Hepatocyte (in vitro differentiated cells): ENCODE data around the gene CAPN15. TPM values are rescaled to one million over a fixed set of nuclear protein-coding genes. Genes with fewer than 3 reads are reported as not detected.

Source experiments
- DNase-seq: peaks from one replicate; pipeline ENCODE4 v3.0.0-alpha.2; 2016; ENCODE audit warnings: low spot score
- H2AFZ ChIP-seq: fragments of 200-600 bp; sonication (generic); 2 replicates; pipeline ENCODE4 v1.6.0; 2016; ENCODE audit warnings: antibody characterized with exemption, mild to moderate bottlenecking
- H3K27ac ChIP-seq: fragments of 200-600 bp; sonication (generic); 2 replicates; pipeline ENCODE4 v1.5.1; 2016; ENCODE audit warnings: mild to moderate bottlenecking
- H3K27me3 ChIP-seq: fragments of 200-600 bp; sonication (generic); 2 replicates; pipeline ENCODE4 v1.6.1; 2016
- H3K36me3 ChIP-seq: fragments of 200-600 bp; sonication (generic); replicated peaks from 2 replicates; pipeline ENCODE4 v1.5.1; 2016; ENCODE audit warnings: low read depth; ENCODE audit not compliant: insufficient read depth
- H3K4me1 ChIP-seq: fragments of 200-600 bp; sonication (generic); 2 replicates; pipeline ENCODE4 v1.5.1; 2016; ENCODE audit warnings: mild to moderate bottlenecking, moderate library complexity; ENCODE audit not compliant: insufficient read depth
- H3K4me2 ChIP-seq: fragments of 200-600 bp; sonication (generic); 2 replicates; pipeline ENCODE4 v1.6.0; 2016
- H3K4me3 ChIP-seq: fragments of 200-600 bp; sonication (generic); 2 replicates; pipeline ENCODE4 v1.5.1; 2016; ENCODE audit warnings: mild to moderate bottlenecking
- H3K79me2 ChIP-seq: fragments of 200-600 bp; sonication (generic); 2 replicates; pipeline ENCODE4 v1.6.0; 2017; ENCODE audit warnings: mild to moderate bottlenecking
- H3K9me2 ChIP-seq: fragments of 200-600 bp; sonication (generic); replicated peaks from 2 replicates; pipeline ENCODE4 v1.6.0; 2017; ENCODE audit warnings: mild to moderate bottlenecking; ENCODE audit not compliant: insufficient read depth
- H3K9me3 ChIP-seq: fragments of 200-600 bp; sonication (generic); 2 replicates; pipeline ENCODE4 v1.5.1; 2016; ENCODE audit warnings: low read depth, mild to moderate bottlenecking
- H4K20me1 ChIP-seq: fragments of 200-600 bp; sonication (generic); 2 replicates; pipeline ENCODE4 v1.6.0; 2016; ENCODE audit warnings: mild to moderate bottlenecking; ENCODE audit not compliant: insufficient read depth, poor library complexity, severe bottlenecking
- EZH2 ChIP-seq: fragments of 200-600 bp; sonication (generic); IDR thresholded peaks from 2 replicates; pipeline ENCODE4 v1.6.1; 2016; ENCODE audit warnings: antibody characterized with exemption, mild to moderate bottlenecking, borderline replicate concordance
- WGBS: methylation state at CpG from one replicate; pipeline ENCODE4 v1.1.6; 2016; ENCODE audit warnings: low lambda C conversion rate; ENCODE audit errors: missing lambda C conversion rate; 5-methylcytosine and 5-hydroxymethylcytosine counted together
- polyA plus RNA-seq: library from polyadenylated mRNA; unstranded; fragments of >200 nt; fragmentation: Nextera tagmentation; extraction: Ambion mirVana; gene quantifications from 2 replicates; pipeline ENCODE4 v1.2.1, GENCODE V29; 2016
- total RNA-seq: library from RNA; depleted of rRNA; stranded (reverse); fragments of >200 nt; gene quantifications from 2 replicates; pipeline ENCODE4 v1.2.3, GENCODE V29; 2014
- TF ChIP-seq, protein P1 (sequence below): fragments of 200-600 bp; sonication (generic); IDR thresholded peaks from 2 replicates; pipeline ENCODE4 v1.5.1; 2016; ENCODE audit warnings: antibody characterized with exemption, mild to moderate bottlenecking; ENCODE audit not compliant: poor library complexity

Gene CAPN15
- total and polyA plus RNA-seq, 2 experiments from 2014 or later, result 41.7 to 42.7 TPM

GRCh38 chr16:588889-589657, 61.6 kb downstream of the CAPN15 start:
- H3K79me2 ChIP-seq, result peaks cover 50% of the 10 kb centered on the region
- H3K4me2 ChIP-seq, result peak overlapping the region; percentile 98
- H2AFZ ChIP-seq, result peak overlapping the region; percentile 76

DNA sequence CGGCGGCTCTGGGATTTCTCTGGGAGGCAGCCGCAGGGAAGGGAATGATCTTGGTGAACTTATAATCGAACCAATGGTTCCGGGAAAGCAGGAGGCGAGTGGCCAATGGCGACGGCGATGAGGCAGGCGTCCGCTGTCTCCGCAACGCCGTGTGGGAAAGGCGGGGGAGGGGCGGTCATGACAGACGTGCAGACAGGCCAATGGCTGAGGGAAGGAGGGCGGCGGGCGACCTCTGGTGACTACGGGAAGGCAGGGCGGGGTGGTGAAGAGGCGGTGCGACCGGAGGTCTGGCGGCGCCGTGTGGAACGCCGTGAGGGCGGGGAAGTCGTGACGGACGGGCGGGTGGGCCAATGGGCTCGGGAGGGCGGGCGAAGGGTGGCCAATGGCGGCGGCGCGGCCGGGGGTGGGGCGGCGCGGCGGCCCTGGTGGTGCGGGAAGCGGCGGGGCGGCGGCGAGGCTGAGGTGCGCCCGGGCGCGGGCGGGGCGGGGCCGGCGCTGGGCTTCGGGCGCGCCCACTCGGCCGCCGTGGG, 62.2 kb downstream of the CAPN15 start, which contains the start of gene RAB40C:
Gene RAB40C (plus strand): TSS at position 409 of the 530 bp plus-strand sequence. CDS start 226 bp downstream, outside the sequence.
- peaks cover 12% of the 10 kb centered on the region for H4K20me1 ChIP-seq
- H3K36me3 ChIP-seq, result no peaks in the 10 kb centered on the region
- WGBS, result 0% methylated on average over 13 of the region's 67 CpGs
- no peak for TF ChIP-seq EZH2
- TF ChIP-seq, protein P1, sequence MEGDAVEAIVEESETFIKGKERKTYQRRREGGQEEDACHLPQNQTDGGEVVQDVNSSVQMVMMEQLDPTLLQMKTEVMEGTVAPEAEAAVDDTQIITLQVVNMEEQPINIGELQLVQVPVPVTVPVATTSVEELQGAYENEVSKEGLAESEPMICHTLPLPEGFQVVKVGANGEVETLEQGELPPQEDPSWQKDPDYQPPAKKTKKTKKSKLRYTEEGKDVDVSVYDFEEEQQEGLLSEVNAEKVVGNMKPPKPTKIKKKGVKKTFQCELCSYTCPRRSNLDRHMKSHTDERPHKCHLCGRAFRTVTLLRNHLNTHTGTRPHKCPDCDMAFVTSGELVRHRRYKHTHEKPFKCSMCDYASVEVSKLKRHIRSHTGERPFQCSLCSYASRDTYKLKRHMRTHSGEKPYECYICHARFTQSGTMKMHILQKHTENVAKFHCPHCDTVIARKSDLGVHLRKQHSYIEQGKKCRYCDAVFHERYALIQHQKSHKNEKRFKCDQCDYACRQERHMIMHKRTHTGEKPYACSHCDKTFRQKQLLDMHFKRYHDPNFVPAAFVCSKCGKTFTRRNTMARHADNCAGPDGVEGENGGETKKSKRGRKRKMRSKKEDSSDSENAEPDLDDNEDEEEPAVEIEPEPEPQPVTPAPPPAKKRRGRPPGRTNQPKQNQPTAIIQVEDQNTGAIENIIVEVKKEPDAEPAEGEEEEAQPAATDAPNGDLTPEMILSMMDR, result no peak
- no peaks in the 10 kb centered on the region for H3K9me3 ChIP-seq
- H3K79me2 ChIP-seq, result peaks cover 57% of the 10 kb centered on the region
- peak; percentile 100 for DNase-seq
- H3K9me2 ChIP-seq, result no peaks in the 10 kb centered on the region
- no peaks in the 10 kb centered on the region for H3K27me3 ChIP-seq
- H2AFZ ChIP-seq, result peak within 1 kb of the TSS; percentile 76
- peak within 1 kb of the TSS; percentile 98 for H3K27ac ChIP-seq
- H3K4me2 ChIP-seq, result peak within 1 kb of the TSS; percentile 98
- H3K4me1 ChIP-seq, result peaks cover 41% of the 10 kb centered on the region
- H3K4me3 ChIP-seq, result peak within 1 kb of the TSS; percentile 96

More at GRCh38 chr16:588889-589657, 61.6 kb downstream of the CAPN15 start:
- Histone ChIP-seq H3K36me3 (no peaks in the 10 kb centered on the region), H3K9me3 (no peaks in the 10 kb centered on the region), H3K4me3 (peak overlapping the region; percentile 96), H3K27me3 (no peaks in the 10 kb centered on the region), H3K9me2 (no peaks in the 10 kb centered on the region), H3K4me1 (peaks cover 37% of the 10 kb centered on the region), H3K27ac (peak overlapping the region; percentile 98), H4K20me1 (peaks cover 8% of the 10 kb centered on the region)
- WGBS, result 0% methylated on average over 43 of the region's 107 CpGs
- TF ChIP-seq, protein P1, result no peak
- DNase-seq, result peak; percentile 97

DNA sequence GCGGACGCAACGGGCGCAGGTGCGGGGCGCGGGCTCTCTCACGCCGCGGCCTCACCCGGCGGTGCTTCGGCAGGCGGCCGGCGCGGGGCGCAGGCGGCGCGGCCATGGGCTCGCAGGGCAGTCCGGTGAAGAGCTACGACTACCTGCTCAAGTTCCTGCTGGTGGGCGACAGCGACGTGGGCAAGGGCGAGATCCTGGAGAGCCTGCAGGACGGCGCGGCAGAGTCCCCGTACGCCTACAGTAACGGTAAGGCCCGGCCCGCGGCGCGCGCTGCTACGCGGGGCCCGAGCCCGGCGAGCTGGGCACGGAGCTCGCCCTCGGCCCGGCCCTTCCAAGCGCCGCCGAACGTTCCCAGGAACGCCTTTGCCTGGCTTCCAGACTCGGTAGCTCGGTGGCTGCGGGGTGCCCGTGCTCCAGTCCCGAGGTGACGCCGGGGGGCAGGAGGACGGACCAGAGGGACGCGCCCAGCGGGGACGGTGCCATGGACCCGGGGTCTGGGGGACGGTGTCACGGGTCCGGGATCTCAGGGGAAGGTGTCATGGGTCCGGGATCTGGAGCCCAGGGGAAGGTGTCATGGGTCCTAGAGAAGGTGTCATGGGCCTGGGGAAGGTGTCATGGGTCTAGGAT, 62.8 kb downstream of the CAPN15 start:
- WGBS, result 2% methylated on average over 41 of the region's 71 CpGs
- Histone ChIP-seq H3K36me3 (no peaks in the 10 kb centered on the region), H2AFZ (no peak overlapping the region), H3K4me3 (peak overlapping the region; percentile 93), H3K27ac (peak overlapping the region; percentile 94), H3K9me3 (no peaks in the 10 kb centered on the region), H4K20me1 (peaks cover 12% of the 10 kb centered on the region), H3K27me3 (no peaks in the 10 kb centered on the region), H3K79me2 (peaks cover 62% of the 10 kb centered on the region), H3K4me2 (peak overlapping the region; percentile 98), H3K4me1 (peaks cover 46% of the 10 kb centered on the region), H3K9me2 (no peaks in the 10 kb centered on the region)
- peak; percentile 80 for DNase-seq
- TF ChIP-seq, protein P1, result no peak
